Measurements from ENCODE around the gene ASAP2. TPM values are rescaled to one million over a fixed set of nuclear protein-coding genes. Genes with fewer than 3 reads are reported as not detected.

ASAP2 gene
- total and polyA plus RNA-seq, 2 donors (not counting 1 experiment from before 2014, with no cell fraction given), result 0.04 TPM; not detected in 1

GRCh38 chr2:9256147-9256546 is 49.5 kb downstream of the ASAP2 start:
- Histone ChIP-seq H3K27me3 (replicated peaks in 1 of 4; ENCODE audit: control extremely low read depth in 1 of 4, control insufficient read depth in 3 of 4, insufficient read depth in 4 of 4, low read length in 3 of 4) (no peaks in the 10 kb centered on the region), H4K20me1 (ENCODE audit: control insufficient read depth, insufficient read depth, low read length, poor library complexity, severe bottlenecking) (no peaks in the 10 kb centered on the region), H3K4me2 (replicated peaks; ENCODE audit: low read depth, low read length, poor library complexity, severe bottlenecking) (no peak overlapping the region), H3K79me2 (ENCODE audit: control insufficient read depth, insufficient read depth, low read length) (no peaks in the 10 kb centered on the region), H3K4me1 (ENCODE audit: control insufficient read depth in 2 of 2, insufficient read depth in 2 of 2, low read length in 2 of 2) (no peaks in the 10 kb centered on the region), H3K27ac (ENCODE audit: low read length in 2 of 2) (no peak overlapping the region), H3K4me3 (ENCODE audit: control extremely low read depth in 1 of 5, extremely low read depth in 1 of 5, insufficient read depth in 1 of 5, low read depth in 2 of 5, low read length in 4 of 5) (no peak overlapping the region), H3K9me3 (ENCODE audit: control extremely low read depth in 1 of 3, control insufficient read depth in 2 of 3, insufficient read depth in 1 of 3, low read length in 2 of 3) (no peaks in the 10 kb centered on the region), H2AFZ (ENCODE audit: insufficient read depth, low read depth, low read length, poor library complexity, severe bottlenecking) (no peak overlapping the region), H3K36me3 (replicated peaks in 1 of 2; ENCODE audit: control extremely low read depth in 1 of 2, control insufficient read depth in 1 of 2, extremely low read depth in 1 of 2, insufficient read depth in 2 of 2, low read length in 1 of 2) (no peaks in the 10 kb centered on the region), H3K9ac (ENCODE audit: low read length) (no peak overlapping the region)
- intact Hi-C loops (cut with micrococcal nuclease), result no loop called here
- no peaks in the 10 kb centered on the region for H3K4me1 Mint-ChIP-seq
- no peak for TF ChIP-seq EZH2 (IDR thresholded peaks at IDR 0.05; ENCODE audit: borderline replicate concordance, insufficient read depth, low read depth, low read length, poor library complexity, severe bottlenecking)
- TF ChIP-seq, protein P1, sequence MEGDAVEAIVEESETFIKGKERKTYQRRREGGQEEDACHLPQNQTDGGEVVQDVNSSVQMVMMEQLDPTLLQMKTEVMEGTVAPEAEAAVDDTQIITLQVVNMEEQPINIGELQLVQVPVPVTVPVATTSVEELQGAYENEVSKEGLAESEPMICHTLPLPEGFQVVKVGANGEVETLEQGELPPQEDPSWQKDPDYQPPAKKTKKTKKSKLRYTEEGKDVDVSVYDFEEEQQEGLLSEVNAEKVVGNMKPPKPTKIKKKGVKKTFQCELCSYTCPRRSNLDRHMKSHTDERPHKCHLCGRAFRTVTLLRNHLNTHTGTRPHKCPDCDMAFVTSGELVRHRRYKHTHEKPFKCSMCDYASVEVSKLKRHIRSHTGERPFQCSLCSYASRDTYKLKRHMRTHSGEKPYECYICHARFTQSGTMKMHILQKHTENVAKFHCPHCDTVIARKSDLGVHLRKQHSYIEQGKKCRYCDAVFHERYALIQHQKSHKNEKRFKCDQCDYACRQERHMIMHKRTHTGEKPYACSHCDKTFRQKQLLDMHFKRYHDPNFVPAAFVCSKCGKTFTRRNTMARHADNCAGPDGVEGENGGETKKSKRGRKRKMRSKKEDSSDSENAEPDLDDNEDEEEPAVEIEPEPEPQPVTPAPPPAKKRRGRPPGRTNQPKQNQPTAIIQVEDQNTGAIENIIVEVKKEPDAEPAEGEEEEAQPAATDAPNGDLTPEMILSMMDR (IDR thresholded peaks at IDR 0.05), result no peak
- POLR2A ChIA-PET, result no interaction called here
- no peak overlapping the region for H3K4me3 Mint-ChIP-seq
- DNase-seq (no peak), ATAC-seq (ENCODE audit: low read depth) (no peak)
- CTCF ChIA-PET, result no interaction called here
- 94% methylated on average over 4 of the region's 4 CpGs for WGBS (ENCODE audit: insufficient coverage)
- no peak overlapping the region for H3K27ac Mint-ChIP-seq
- H3K27me3 Mint-ChIP-seq, result peaks cover 4% of the 10 kb centered on the region
- H3K9me3 Mint-ChIP-seq (ENCODE audit: insufficient read depth), result no peaks in the 10 kb centered on the region

- Histone ChIP-seq H3K27me3 (replicated peaks in 1 of 4; ENCODE audit: control extremely low read depth in 1 of 4, control insufficient read depth in 3 of 4, insufficient read depth in 4 of 4, low read length in 3 of 4) (no peaks in the 10 kb centered on the region), H3K4me1 (ENCODE audit: control insufficient read depth in 2 of 2, insufficient read depth in 2 of 2, low read length in 2 of 2) (no peaks in the 10 kb centered on the region), H2AFZ (ENCODE audit: insufficient read depth, low read depth, low read length, poor library complexity, severe bottlenecking) (no peak overlapping the region), H3K4me3 (ENCODE audit: control extremely low read depth in 1 of 5, extremely low read depth in 1 of 5, insufficient read depth in 1 of 5, low read depth in 2 of 5, low read length in 4 of 5) (no peak overlapping the region), H3K36me3 (replicated peaks in 1 of 2; ENCODE audit: control extremely low read depth in 1 of 2, control insufficient read depth in 1 of 2, extremely low read depth in 1 of 2, insufficient read depth in 2 of 2, low read length in 1 of 2) (no peaks in the 10 kb centered on the region), H3K9ac (ENCODE audit: low read length) (no peak overlapping the region), H3K4me2 (replicated peaks; ENCODE audit: low read depth, low read length, poor library complexity, severe bottlenecking) (no peak overlapping the region), H3K79me2 (ENCODE audit: control insufficient read depth, insufficient read depth, low read length) (no peaks in the 10 kb centered on the region), H3K27ac (ENCODE audit: low read length in 2 of 2) (no peak overlapping the region), H4K20me1 (ENCODE audit: control insufficient read depth, insufficient read depth, low read length, poor library complexity, severe bottlenecking) (no peaks in the 10 kb centered on the region), H3K9me3 (ENCODE audit: control extremely low read depth in 1 of 3, control insufficient read depth in 2 of 3, insufficient read depth in 1 of 3, low read length in 2 of 3) (no peaks in the 10 kb centered on the region)
- CTCF ChIA-PET, result no interaction called here
- 100% methylated on average over 1 of the region's 2 CpGs for WGBS (ENCODE audit: insufficient coverage)
- H3K4me3 Mint-ChIP-seq, result no peak overlapping the region
- no peak for TF ChIP-seq EZH2 (IDR thresholded peaks at IDR 0.05; ENCODE audit: borderline replicate concordance, insufficient read depth, low read depth, low read length, poor library complexity, severe bottlenecking)
- TF ChIP-seq, protein P1 (IDR thresholded peaks at IDR 0.05), result no peak
- ATAC-seq (ENCODE audit: low read depth) (no peak), DNase-seq (no peak)
- POLR2A ChIA-PET, result no interaction called here
- intact Hi-C loops (cut with micrococcal nuclease), result no loop called here
- no peaks in the 10 kb centered on the region for H3K9me3 Mint-ChIP-seq (ENCODE audit: insufficient read depth)
- peaks cover 4% of the 10 kb centered on the region for H3K27me3 Mint-ChIP-seq
- no peaks in the 10 kb centered on the region for H3K4me1 Mint-ChIP-seq
- no peak overlapping the region for H3K27ac Mint-ChIP-seq
Measured at GRCh38 chr2:9256570-9257043, 50.0 kb downstream of the ASAP2 start.
